SKM-1 treated with dmso at 0.1 percent for 144 hours (cell line): Measurements from ENCODE around the gene CDY1B.
"Not testable (repeated sequence)": the region's sequence is repeated elsewhere in the genome, so short reads cannot be mapped to it uniquely, and the experiment has no call there.

ENCODE experiments used
- DNase-seq: peaks from one replicate; lab custom pipeline; 2025; ENCODE audit not compliant: unreplicated experiment; lab: John Stamatoyannopoulos, UW

The CDY1B gene

GRCh38 chrY:24047919-24048318 lies at the start of gene CDY1B:
CDY1B (minus strand) TSS chrY:24048019; CDS start chrY:24047688, 331 bp downstream.
- DNase-seq = not testable (repeated sequence)

GRCh38 chrY:24049525-24049924 lies 1.7 kb upstream of the CDY1B start:
- DNase-seq = not testable (repeated sequence)

- not testable (repeated sequence) for DNase-seq
Measured at GRCh38 chrY:24043209-24043608, 4.6 kb downstream of the CDY1B start.

- not testable (repeated sequence) for DNase-seq
Measured at GRCh38 chrY:24039008-24039718, 8.7 kb downstream of the CDY1B start.

DNA sequence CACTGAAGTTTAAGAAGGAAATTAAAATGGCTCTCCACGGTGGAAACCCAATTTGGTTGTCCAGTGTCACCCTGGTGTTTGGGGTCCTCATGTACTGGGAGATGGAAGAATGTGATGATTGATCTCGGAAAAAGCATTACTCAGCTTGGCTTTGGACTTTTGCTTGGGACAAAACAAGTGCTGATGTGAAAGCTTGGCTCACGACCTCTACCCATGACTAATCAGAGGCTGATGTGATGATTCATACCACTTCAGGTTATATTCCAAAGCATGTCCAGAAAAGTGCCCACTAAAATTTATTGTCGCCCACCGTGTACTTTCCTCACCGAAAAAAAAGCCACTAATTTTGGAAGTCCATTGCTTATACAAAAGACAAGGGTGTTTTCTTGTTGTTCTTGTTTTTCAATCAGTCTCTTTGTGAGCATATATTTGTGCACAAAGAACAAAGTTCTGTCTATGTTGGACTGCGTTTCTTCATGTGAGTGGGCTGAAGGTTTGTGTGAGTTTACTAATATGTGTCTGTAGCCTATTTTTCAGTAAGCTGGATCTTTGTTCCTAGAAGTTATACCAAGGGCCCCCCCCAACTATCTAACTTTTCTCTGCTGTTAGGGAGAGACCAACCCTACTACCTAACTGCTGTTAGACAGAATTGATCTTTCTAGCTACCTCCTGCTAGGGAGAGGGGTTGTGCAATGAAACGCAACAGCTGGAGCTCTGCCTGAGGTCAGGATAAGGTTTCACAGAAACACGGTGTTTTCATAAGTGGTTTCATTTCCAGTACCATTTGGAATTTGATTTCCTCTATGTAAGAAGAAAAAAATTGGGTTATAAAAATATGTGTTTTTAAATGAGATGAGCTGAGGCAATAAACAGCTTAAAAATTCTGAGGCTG lies 21.4 kb downstream of the CDY1B start:
- DNase-seq = not testable (repeated sequence)
